ENCODE data around the gene BAK1. TPM values are rescaled to one million over a fixed set of nuclear protein-coding genes. Genes with fewer than 3 reads are reported as not detected.

Gene BAK1
- total RNA-seq, 6 experiments from 2014 or later, result 4.4 to 11.4 (median 6.5) TPM

DNA sequence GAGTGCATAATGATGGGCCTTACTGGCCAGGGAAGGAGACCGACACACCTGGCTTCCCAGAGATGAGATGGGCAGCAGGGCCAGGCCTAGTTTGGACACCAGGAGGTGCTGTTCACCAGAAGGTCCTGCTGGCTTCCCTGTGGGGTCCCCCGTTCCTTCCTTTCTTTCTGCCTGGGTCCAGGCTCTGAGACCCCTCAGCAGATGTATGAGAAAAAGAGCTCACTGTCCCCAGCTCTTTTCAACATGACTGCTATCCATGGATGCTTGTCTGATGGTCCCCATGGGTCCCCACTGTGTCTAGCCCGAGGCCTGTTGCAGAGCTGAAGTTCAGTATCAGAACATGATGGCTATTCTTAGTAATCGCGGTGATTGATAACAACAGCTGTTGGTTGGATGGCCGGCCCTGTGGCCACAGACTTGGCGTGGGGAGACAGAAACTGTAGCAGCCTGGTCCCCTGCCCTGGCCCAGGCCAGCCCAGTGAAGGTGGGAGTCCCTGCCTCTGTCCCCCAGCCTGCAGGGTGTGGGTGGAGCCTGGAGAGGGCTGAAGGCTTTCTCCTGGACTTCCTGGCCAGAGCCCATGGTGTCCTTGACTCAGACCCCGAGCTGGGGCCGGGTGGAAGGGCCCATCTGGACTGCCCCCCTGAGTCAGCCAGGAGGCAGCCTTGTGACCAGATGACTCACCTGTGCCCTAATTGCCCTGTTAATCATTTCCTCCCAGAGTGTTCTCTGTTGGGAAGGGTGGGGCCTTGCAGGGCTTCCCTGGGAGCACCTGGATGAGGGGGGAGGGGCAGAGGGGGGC is 9.9 kb upstream of the BAK1 start:
- intact Hi-C loops (cut with DNase I), result loop anchor here in 1 of 2 donors (10.0 kb wide), 1 partner anchor 175 kb away; no protein-coding TSS in a partner anchor
- Histone ChIP-seq H3K9me3 (no peaks in the 10 kb centered on the region), H3K27me3 (no peaks in the 10 kb centered on the region), H3K36me3 (no peaks in the 10 kb centered on the region), H3K27ac (peak overlapping the region in 1 of 3 donors; percentile 54), H3K4me3 (no peak overlapping the region), H3K4me1 (peaks cover 0 to 11% (median 0%) of the 10 kb centered on the region in 4 donors)
- peak in 1 of 3 donors; percentile 78 for DNase-seq
- no peak for TF ChIP-seq POLR2A (IDR thresholded peaks at IDR 0.05)
- peak; percentile 54 to 86 (median 66) for TF ChIP-seq CTCF (IDR thresholded peaks at IDR 0.05)
- peak; percentile 28 to 79 (median 46) for ATAC-seq
- 48% methylated on average over 4 of the region's 9 CpGs for WGBS (ENCODE audit: insufficient coverage, low coverage, low lambda C conversion rate, missing lambda C conversion rate)

- ATAC-seq, result peak; percentile 3 to 27 (median 14)
- Histone ChIP-seq H3K4me1 (peaks cover 0 to 11% (median 0%) of the 10 kb centered on the region in 4 donors), H3K9me3 (no peaks in the 10 kb centered on the region)
Measured at GRCh38 chr6:33589392-33589730, 9.3 kb upstream of the BAK1 start.

DNA sequence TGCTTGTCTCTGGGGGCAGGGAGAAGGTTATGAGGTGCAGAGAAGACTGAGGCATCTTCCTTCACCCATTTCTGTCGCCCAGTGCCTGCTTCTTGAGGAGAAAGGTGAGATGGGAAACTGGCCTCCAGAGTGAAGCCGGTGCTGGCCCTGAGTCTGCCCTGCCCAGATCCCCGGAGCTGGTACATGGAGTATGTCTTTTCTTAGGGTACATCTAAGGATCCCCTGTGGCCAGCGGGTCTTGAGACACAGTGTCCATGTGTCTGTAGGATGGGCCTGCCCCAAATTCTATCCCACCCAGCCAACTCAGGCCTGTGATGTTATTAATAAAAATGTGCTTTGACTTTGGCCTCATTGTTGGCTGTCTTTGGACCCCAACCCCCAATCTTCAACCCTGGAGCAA is 8.8 kb upstream of the BAK1 start:
- no peak for ATAC-seq
- WGBS (ENCODE audit: insufficient coverage, low coverage, low lambda C conversion rate, missing lambda C conversion rate), result 87% methylated on average over 3 of the region's 4 CpGs
- no peak for DNase-seq
- Histone ChIP-seq H3K27me3 (no peaks in the 10 kb centered on the region), H3K9me3 (no peaks in the 10 kb centered on the region), H3K27ac (no peak overlapping the region), H3K4me3 (no peak overlapping the region), H3K4me1 (peaks cover 0 to 11% (median 0%) of the 10 kb centered on the region in 4 donors), H3K36me3 (no peaks in the 10 kb centered on the region)
- no peak for TF ChIP-seq POLR2A (IDR thresholded peaks at IDR 0.05)
- no peak for TF ChIP-seq CTCF (IDR thresholded peaks at IDR 0.05)
- intact Hi-C loops (cut with DNase I), result loop anchor here in 1 of 2 donors (10.0 kb wide), 1 partner anchor 176 kb away; no protein-coding TSS in a partner anchor

More at GRCh38 chr6:33589392-33589730, 9.3 kb upstream of the BAK1 start:
- 82% methylated on average over 3 of the region's 4 CpGs for WGBS (ENCODE audit: insufficient coverage, low coverage, low lambda C conversion rate, missing lambda C conversion rate)
- no peaks in the 10 kb centered on the region for H3K27me3 ChIP-seq
- no peaks in the 10 kb centered on the region for H3K36me3 ChIP-seq
- no peak overlapping the region for H3K4me3 ChIP-seq
- no peak overlapping the region for H3K27ac ChIP-seq
- intact Hi-C loops (cut with DNase I), result loop anchor here in 1 of 2 donors (10.0 kb wide), 1 partner anchor 175 kb away; no protein-coding TSS in a partner anchor
- no peak for DNase-seq
- TF ChIP-seq POLR2A (IDR thresholded peaks at IDR 0.05) (no peak), CTCF (IDR thresholded peaks at IDR 0.05) (no peak)

DNA sequence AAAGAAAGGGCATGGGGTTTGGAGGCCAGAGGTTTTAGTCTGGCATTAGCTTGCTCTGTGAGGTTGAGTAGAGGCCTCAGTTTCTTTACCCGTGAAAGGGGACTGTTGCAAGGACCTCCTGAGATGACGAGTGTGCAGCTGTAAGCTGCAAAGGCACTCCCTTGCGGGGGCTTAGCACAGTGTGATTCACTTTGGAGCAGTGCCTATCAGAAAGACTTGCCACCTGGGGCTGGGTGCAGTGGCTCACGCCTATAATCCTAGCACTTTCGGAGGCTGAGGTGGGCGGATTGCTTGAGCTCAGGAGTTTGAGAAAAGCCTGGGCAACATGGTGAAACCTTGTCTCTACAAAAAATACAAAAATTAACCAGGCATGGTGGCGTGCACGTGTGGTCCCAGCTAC is 7.5 kb upstream of the BAK1 start:
- H3K36me3 ChIP-seq, result no peaks in the 10 kb centered on the region
- ATAC-seq, result no peak
- intact Hi-C loops (cut with DNase I), result loop anchor here in 1 of 2 donors (10.0 kb wide), 1 partner anchor 177 kb away; no protein-coding TSS in a partner anchor

More for the DNA sequence above, 7.5 kb upstream of the BAK1 start:
- Histone ChIP-seq H3K27ac (no peak overlapping the region), H3K4me1 (peaks cover 0 to 11% (median 0%) of the 10 kb centered on the region in 4 donors), H3K4me3 (no peak overlapping the region), H3K9me3 (no peaks in the 10 kb centered on the region), H3K27me3 (no peaks in the 10 kb centered on the region)
- TF ChIP-seq POLR2A (IDR thresholded peaks at IDR 0.05) (no peak), CTCF (IDR thresholded peaks at IDR 0.05) (no peak)
- no peak for DNase-seq
- 80% methylated on average over 6 of the region's 8 CpGs for WGBS (ENCODE audit: insufficient coverage, low coverage, low lambda C conversion rate, missing lambda C conversion rate)
